ENCODE measurements around the gene SERPINC1. TPM values are rescaled to one million over a fixed set of nuclear protein-coding genes. Genes with fewer than 3 reads are reported as not detected.

The SERPINC1 gene
- total and polyA plus RNA-seq, 9 of the 15 experiments (the other 6 are each of a cell fraction or from before 2014, with no cell fraction given): 0.07 to 1.2 (median 0.50) TPM

DNA sequence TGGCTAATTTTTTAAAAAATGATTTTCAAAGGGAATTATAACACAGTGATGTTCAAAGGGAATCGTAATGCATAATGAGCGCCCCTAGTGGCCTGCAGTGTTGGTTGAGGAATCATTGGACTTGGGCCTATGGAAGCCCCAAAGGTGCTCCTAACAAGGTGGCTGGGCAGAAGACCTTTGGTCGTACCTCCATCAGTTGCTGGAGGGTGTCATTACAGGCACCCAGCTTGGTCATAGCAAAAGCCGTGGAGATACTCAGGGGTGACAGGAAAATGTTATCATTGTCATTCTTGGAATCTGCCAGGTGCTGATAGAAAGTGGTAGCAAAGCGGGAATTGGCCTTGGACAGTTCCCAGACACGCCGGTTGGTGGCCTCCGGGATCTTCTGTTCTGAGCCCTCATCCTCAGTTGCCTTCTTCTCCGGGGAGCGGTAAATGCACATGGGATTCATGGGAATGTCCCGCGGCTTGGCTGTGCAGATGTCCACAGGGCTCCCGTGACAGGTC is 2.7 kb downstream of the SERPINC1 start:
- no TSS peak for BruUV-seq (replicated peaks)
- TF ChIP-seq, protein P1, sequence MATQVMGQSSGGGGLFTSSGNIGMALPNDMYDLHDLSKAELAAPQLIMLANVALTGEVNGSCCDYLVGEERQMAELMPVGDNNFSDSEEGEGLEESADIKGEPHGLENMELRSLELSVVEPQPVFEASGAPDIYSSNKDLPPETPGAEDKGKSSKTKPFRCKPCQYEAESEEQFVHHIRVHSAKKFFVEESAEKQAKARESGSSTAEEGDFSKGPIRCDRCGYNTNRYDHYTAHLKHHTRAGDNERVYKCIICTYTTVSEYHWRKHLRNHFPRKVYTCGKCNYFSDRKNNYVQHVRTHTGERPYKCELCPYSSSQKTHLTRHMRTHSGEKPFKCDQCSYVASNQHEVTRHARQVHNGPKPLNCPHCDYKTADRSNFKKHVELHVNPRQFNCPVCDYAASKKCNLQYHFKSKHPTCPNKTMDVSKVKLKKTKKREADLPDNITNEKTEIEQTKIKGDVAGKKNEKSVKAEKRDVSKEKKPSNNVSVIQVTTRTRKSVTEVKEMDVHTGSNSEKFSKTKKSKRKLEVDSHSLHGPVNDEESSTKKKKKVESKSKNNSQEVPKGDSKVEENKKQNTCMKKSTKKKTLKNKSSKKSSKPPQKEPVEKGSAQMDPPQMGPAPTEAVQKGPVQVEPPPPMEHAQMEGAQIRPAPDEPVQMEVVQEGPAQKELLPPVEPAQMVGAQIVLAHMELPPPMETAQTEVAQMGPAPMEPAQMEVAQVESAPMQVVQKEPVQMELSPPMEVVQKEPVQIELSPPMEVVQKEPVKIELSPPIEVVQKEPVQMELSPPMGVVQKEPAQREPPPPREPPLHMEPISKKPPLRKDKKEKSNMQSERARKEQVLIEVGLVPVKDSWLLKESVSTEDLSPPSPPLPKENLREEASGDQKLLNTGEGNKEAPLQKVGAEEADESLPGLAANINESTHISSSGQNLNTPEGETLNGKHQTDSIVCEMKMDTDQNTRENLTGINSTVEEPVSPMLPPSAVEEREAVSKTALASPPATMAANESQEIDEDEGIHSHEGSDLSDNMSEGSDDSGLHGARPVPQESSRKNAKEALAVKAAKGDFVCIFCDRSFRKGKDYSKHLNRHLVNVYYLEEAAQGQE (IDR thresholded peaks at IDR 0.05; ENCODE audit: borderline replicate concordance): peak; percentile 37; the same call in 1 of the 2 replicates
- TF ChIP-seq, protein P1 (CRISPR knock-in tag; IDR thresholded peaks at IDR 0.05; ENCODE audit: low read depth): no peak
- TF ChIP-seq RAD21 (CRISPR knock-in tag; conservative IDR thresholded peaks at IDR 0.05 in 1 of 2, IDR thresholded peaks at IDR 0.05 in 1 of 2) (peak; percentile 12 to 61; a peak in 2 of 4 replicates), TFAM (CRISPR knock-in tag; conservative IDR thresholded peaks at IDR 0.05) (no peak), ZNF431 (CRISPR knock-in tag; IDR thresholded peaks at IDR 0.05) (no peak), SOX6 (IDR thresholded peaks at IDR 0.05) (no peak), E2F1 (CRISPR knock-in tag; IDR thresholded peaks at IDR 0.05) (0 out of 2 replicates have a peak, but pooled peaks have one; percentile 43), ZNF780A (CRISPR knock-in tag; IDR thresholded peaks at IDR 0.05) (no peak), PTRF (tag; IDR thresholded peaks at IDR 0.05) (no peak), ZFX (CRISPR knock-in tag; IDR thresholded peaks at IDR 0.05) (0 out of 2 replicates have a peak, but pooled peaks have one; percentile 11)

More for the DNA sequence above, 2.7 kb downstream of the SERPINC1 start:
- CTCF ChIA-PET (ENCODE audit: low intra/inter-chr PET ratio): no interaction called here
- DNase-seq (ENCODE audit: extremely low read depth in 1 of 4, low spot score in 3 of 4) (peak; percentile 74 to 81 (median 76)), ATAC-seq (peak; percentile 88), FAIRE-seq (peak; percentile 80)
- in situ Hi-C loops (cut with MboI): no loop called here
- Histone ChIP-seq H3K36me3 (ENCODE audit: control insufficient read depth, insufficient read depth, low read length) (no peaks in the 10 kb centered on the region), H3K27me3 (ENCODE audit: control insufficient read depth in 2 of 2, insufficient read depth in 2 of 2, low read length in 2 of 2) (no peaks in the 10 kb centered on the region), H3K9ac (ENCODE audit: insufficient read depth in 1 of 2, low read depth in 2 of 2, low read length in 2 of 2) (no peak overlapping the region), H3K79me2 (ENCODE audit: control insufficient read depth, insufficient read depth, low read length) (no peaks in the 10 kb centered on the region), H3K4me2 (ENCODE audit: insufficient read depth, low read length) (no peak overlapping the region), H3K9me3 (replicated peaks; ENCODE audit: control insufficient read depth, insufficient read depth, low read depth, low read length) (no peaks in the 10 kb centered on the region), H3K4me3 (no peak overlapping the region), H2AFZ (ENCODE audit: low read depth, low read length) (peak overlapping the region; percentile 6; the same call in 1 of the 2 replicates), H3K4me1 (replicated peaks in 1 of 2; ENCODE audit: control insufficient read depth in 2 of 2, insufficient read depth in 2 of 2, low read length in 2 of 2) (peaks cover 4 to 20% of the 10 kb centered on the region in 2 experiments; a peak in 4 of 5 replicates), H3K9me1 (ENCODE audit: control insufficient read depth, insufficient read depth, low read length) (no peaks in the 10 kb centered on the region), H3K27ac (ENCODE audit: extremely low read depth, low read depth, low read length) (no peak overlapping the region), H4K20me1 (replicated peaks; ENCODE audit: control insufficient read depth, insufficient read depth, low read length) (no peaks in the 10 kb centered on the region)
- WGBS (ENCODE audit: insufficient coverage, low coverage, missing lambda C conversion rate): 42% methylated on average over 13 of the region's 13 CpGs
- intact Hi-C loops (cut with micrococcal nuclease): loop anchor here (2.0 to 5.0 kb wide), 3 partner anchors 46 to 482 kb away; partner anchors contain the start of gene ZBTB37
- POLR2A ChIA-PET: interaction anchor here (1.1 kb wide), 1 partner anchor 12 kb away, joined by 3 read pairs; no protein-coding TSS in a partner anchor

Data from K562 (cell line).